Hepatocyte (in vitro differentiated cells): ENCODE measurements around the gene NRL.

Experiments used
- CTCF ChIP-seq: fragments of 200-600 bp; sonication (generic); IDR thresholded peaks from 2 replicates; pipeline ENCODE4 v1.5.1; 2016; ENCODE audit warnings: antibody characterized with exemption, mild to moderate bottlenecking; ENCODE audit not compliant: poor library complexity
- EZH2 ChIP-seq: fragments of 200-600 bp; sonication (generic); IDR thresholded peaks from 2 replicates; pipeline ENCODE4 v1.6.1; 2016; ENCODE audit warnings: antibody characterized with exemption, mild to moderate bottlenecking, borderline replicate concordance
- EZH2phosphoT487 ChIP-seq: fragments of 200-600 bp; sonication (generic); IDR thresholded peaks from one replicate; pipeline ENCODE4 v1.6.1; 2018; ENCODE audit warnings: antibody characterized with exemption, mild to moderate bottlenecking, low read depth, moderate library complexity; ENCODE audit not compliant: unreplicated experiment, severe bottlenecking

- no peak for TF ChIP-seq CTCF
- no peak for TF ChIP-seq EZH2phosphoT487
- TF ChIP-seq EZH2 = no peak
Observed at GRCh38 chr14:24108336-24108874, 6.3 kb downstream of the NRL start.
